Measurements from ENCODE around the gene HTR2A. TPM values are rescaled to one million over a fixed set of nuclear protein-coding genes. Genes with fewer than 3 reads are reported as not detected.

The HTR2A gene
- polyA plus RNA-seq, 1 donor from 2014 or later: 0.20 TPM

Other genes starting within 250 kb of the HTR2A start
- 87.9 and 94.6 TPM in 2 replicates for gene ESD, start 99.9 kb downstream of the HTR2A start, polyA plus RNA-seq